ENCODE data around the gene BTNL9. TPM values are rescaled to one million over a fixed set of nuclear protein-coding genes. Genes with fewer than 3 reads are reported as not detected.

BTNL9 gene
- polyA plus RNA-seq, 3 donors = not detected

- H3K4me1 Mint-ChIP-seq = no peaks in the 10 kb centered on the region
- H3K27me3 ChIP-seq (ENCODE audit: control insufficient read depth in 2 of 2, insufficient read depth in 2 of 2, low read length in 2 of 2) = peaks cover 7 to 38% of the 10 kb centered on the region in 2 donors
- no peak for TF ChIP-seq CTCF (IDR thresholded peaks at IDR 0.05)
- no peak overlapping the region for H2AFZ ChIP-seq (ENCODE audit: insufficient read depth, low read depth, low read length, poor library complexity, severe bottlenecking)
- no peaks in the 10 kb centered on the region for H3K36me3 Mint-ChIP-seq
- H3K9ac ChIP-seq (ENCODE audit: insufficient read depth, low read length, poor library complexity, severe bottlenecking) = no peak overlapping the region
- H3K4me2 ChIP-seq (replicated peaks; ENCODE audit: extremely low read depth, low read length, poor library complexity, severe bottlenecking) = no peak overlapping the region
- no peaks in the 10 kb centered on the region for H3K36me3 ChIP-seq (replicated peaks in 1 of 2; ENCODE audit: control insufficient read depth in 1 of 2, insufficient read depth in 2 of 2, low read length in 2 of 2)
- no peak for DNase-seq
- H3K4me1 ChIP-seq (ENCODE audit: control insufficient read depth in 1 of 2, insufficient read depth in 2 of 2, low read length in 2 of 2) = no peaks in the 10 kb centered on the region
- intact Hi-C loops (cut with micrococcal nuclease) = no loop called here
- peaks cover 0 to 5% (median 3%) of the 10 kb centered on the region in 7 donors for H3K9me3 Mint-ChIP-seq
- no peak overlapping the region for H3K27ac ChIP-seq (ENCODE audit: low read depth in 1 of 2, low read length in 2 of 2)
- H3K9me3 ChIP-seq (replicated peaks in 1 of 2; ENCODE audit: control insufficient read depth in 1 of 2, insufficient read depth in 1 of 2, low read length in 2 of 2) = peaks cover 0 to 2% of the 10 kb centered on the region in 2 donors
- no peaks in the 10 kb centered on the region for H4K20me1 ChIP-seq (ENCODE audit: insufficient read depth, low read length)
- H3K79me2 ChIP-seq (ENCODE audit: insufficient read depth, low read length) = no peaks in the 10 kb centered on the region
- H3K27ac Mint-ChIP-seq = no peak overlapping the region
- peaks cover 19 to 62% (median 37%) of the 10 kb centered on the region in 3 donors for H3K27me3 Mint-ChIP-seq (ENCODE audit: low read depth in 3 of 3)
- no peak overlapping the region for H3K4me3 ChIP-seq (replicated peaks in 1 of 3; ENCODE audit: low read depth in 2 of 3, low read length in 3 of 3)
- H3K4me3 Mint-ChIP-seq = no peak overlapping the region
Measured at GRCh38 chr5:181081989-181082388, 41.9 kb downstream of the BTNL9 start.

GRCh38 chr5:181084621-181085195, 44.6 kb downstream of the BTNL9 start:
- Histone ChIP-seq H4K20me1 (ENCODE audit: insufficient read depth, low read length) (no peaks in the 10 kb centered on the region), H3K27me3 (ENCODE audit: control insufficient read depth in 2 of 2, insufficient read depth in 2 of 2, low read length in 2 of 2) (peaks cover 5 to 44% of the 10 kb centered on the region in 2 donors), H3K9ac (ENCODE audit: insufficient read depth, low read length, poor library complexity, severe bottlenecking) (no peak overlapping the region), H2AFZ (ENCODE audit: insufficient read depth, low read depth, low read length, poor library complexity, severe bottlenecking) (no peak overlapping the region), H3K4me3 (replicated peaks in 1 of 3; ENCODE audit: low read depth in 2 of 3, low read length in 3 of 3) (no peak overlapping the region), H3K79me2 (ENCODE audit: insufficient read depth, low read length) (no peaks in the 10 kb centered on the region), H3K9me3 (replicated peaks in 1 of 2; ENCODE audit: control insufficient read depth in 1 of 2, insufficient read depth in 1 of 2, low read length in 2 of 2) (no peaks in the 10 kb centered on the region), H3K4me1 (ENCODE audit: control insufficient read depth in 1 of 2, insufficient read depth in 2 of 2, low read length in 2 of 2) (no peaks in the 10 kb centered on the region), H3K4me2 (replicated peaks; ENCODE audit: extremely low read depth, low read length, poor library complexity, severe bottlenecking) (no peak overlapping the region), H3K27ac (ENCODE audit: low read depth in 1 of 2, low read length in 2 of 2) (no peak overlapping the region), H3K36me3 (replicated peaks in 1 of 2; ENCODE audit: control insufficient read depth in 1 of 2, insufficient read depth in 2 of 2, low read length in 2 of 2) (no peaks in the 10 kb centered on the region)
- no peak for DNase-seq
- 55% methylated on average over 18 of the region's 18 CpGs for WGBS (ENCODE audit: insufficient coverage)
- TF ChIP-seq CTCF (IDR thresholded peaks at IDR 0.05) = no peak
- Mint-ChIP-seq H3K27ac (no peak overlapping the region), H3K4me3 (no peak overlapping the region), H3K9me3 (peaks cover 0 to 3% (median 1%) of the 10 kb centered on the region in 7 donors), H3K27me3 (ENCODE audit: low read depth in 3 of 3) (peaks cover 20 to 61% (median 38%) of the 10 kb centered on the region in 3 donors), H3K4me1 (no peaks in the 10 kb centered on the region), H3K36me3 (no peaks in the 10 kb centered on the region)
- intact Hi-C loops (cut with micrococcal nuclease) = no loop called here

Data from CD14-positive monocyte (primary cell).